Transverse colon (tissue), 4 donors: Measurements from ENCODE around the gene CCDC74A. TPM values are rescaled to one million over a fixed set of nuclear protein-coding genes. Genes with fewer than 3 reads are reported as not detected.
"Not testable (repeated sequence)": the region's sequence is repeated elsewhere in the genome, so short reads cannot be mapped to it uniquely, and the experiment has no call there.

Experiments used
- DNase-seq: peaks from one replicate; pipeline ENCODE4 v3.0.0-alpha.2; 2019
- H3K27ac ChIP-seq, 4 donors: fragments of 200-600 bp; sonication (generic); 2 replicates each; pipeline ENCODE4 v1.5.1; 2016 to 2018; ENCODE audit warnings: inconsistent platforms in 4 of 4
- H3K27me3 ChIP-seq: fragments of 200-600 bp; sonication (generic); 2 replicates; pipeline ENCODE4 v1.5.1; 2017; ENCODE audit warnings: inconsistent platforms
- H3K36me3 ChIP-seq, 4 donors: fragments of 200-600 bp; sonication (generic); 2 replicates each; pipeline ENCODE4 v1.5.1; 2017 to 2019; ENCODE audit warnings: inconsistent platforms in 4 of 4
- H3K4me1 ChIP-seq, 4 donors: fragments of 200-600 bp; sonication (generic); 2 replicates each; pipeline ENCODE4 v1.5.1; 2017 to 2020; ENCODE audit warnings: inconsistent platforms in 4 of 4
- H3K4me3 ChIP-seq, 4 donors: fragments of 200-600 bp; sonication (generic); 1 replicate in 1 of 4; 2 replicates in 3 of 4; pipeline versions ENCODE4 v1.5.1 to v1.6.1; 2017 to 2019; ENCODE audit warnings: inconsistent platforms in 4 of 4
- H3K9me3 ChIP-seq, 2 donors: fragments of 200-600 bp; sonication (generic); 2 replicates each; pipeline ENCODE4 v1.5.1; 2017 to 2019; ENCODE audit warnings: inconsistent platforms in 2 of 2
- WGBS, 2 donors: methylation state at CpG; one replicate each; pipeline ENCODE4 v1.1.5; 2018; ENCODE audit warnings: low coverage in 1 of 2; 5-methylcytosine and 5-hydroxymethylcytosine counted together
- in situ Hi-C, 4 donors: fragments of 200-750 bp; cut with MboI; loops; one replicate each; pipeline versions ENCODE4 v1.15.0 to v1.15.1; 2017; ENCODE audit warnings: low sequenced_read_pairs in 3 of 4, low pct_ligation_motif_present in 1 of 4, low pct_unique_long_range_greater_than_20kb in 1 of 4
- intact Hi-C: fragments of 100-400 bp; cut with DNase I; formaldehyde crosslinking; loops from one replicate; pipeline ENCODE4 v1.15.1; 2023; ENCODE audit warnings: low total_unique reads
- total RNA-seq, 4 donors: library from RNA; depleted of rRNA; stranded (reverse); fragments of >200 nt; gene quantifications; one replicate each; pipeline ENCODE4 v1.1.0, GENCODE V29; 2016

Gene CCDC74A
- 10 to 100 TPM in 1 of 4 donors, 1 to 10 TPM in 2, not detected in 1; 1.8 to 10.9 (median 4.4) TPM for total RNA-seq

GRCh38 chr2:131527131-131528001 lies at the start of gene CCDC74A:
Gene CCDC74A (plus strand): TSS chr2:131527888. CDS start chr2:131527971, 83 bp downstream.
- peak; percentile 85 for DNase-seq
- H3K9me3 ChIP-seq, H3K36me3 ChIP-seq, in situ Hi-C loops, H3K27me3 ChIP-seq: not testable (repeated sequence)
- peak within 1 kb of the TSS in 3 of 4 donors; percentile 27 to 53 (median 35) for H3K4me3 ChIP-seq
- peaks cover 3 to 16% (median 9%) of the 10 kb centered on the region in 4 donors for H3K4me1 ChIP-seq
- WGBS, 2 donors, result 36 to 83% methylated on average over 4 to 28 of the region's 47 CpGs
- peak within 1 kb of the TSS; percentile 25 to 61 (median 28) for H3K27ac ChIP-seq
- intact Hi-C loops, result loop anchor here (10.0 kb wide), 1 partner anchor 113 kb away; no protein-coding TSS in a partner anchor

- H3K4me1 ChIP-seq, intact Hi-C loops, H3K27me3 ChIP-seq, DNase-seq, in situ Hi-C loops, H3K9me3 ChIP-seq, H3K4me3 ChIP-seq, H3K36me3 ChIP-seq, H3K27ac ChIP-seq: not testable (repeated sequence)
- WGBS, 2 donors, result 95% methylated on average over 15 of the region's 18 CpGs; no CpG with 5 or more reads in 1 of the 2 donors
Measured at GRCh38 chr2:131478074-131478849, 49.4 kb upstream of the CCDC74A start.

- H3K4me3 ChIP-seq, intact Hi-C loops, H3K9me3 ChIP-seq, DNase-seq, H3K36me3 ChIP-seq, in situ Hi-C loops, H3K27ac ChIP-seq, H3K27me3 ChIP-seq, H3K4me1 ChIP-seq: not testable (repeated sequence)
- WGBS, 2 donors, result 87 to 100% methylated on average over 1 to 9 of the region's 9 CpGs
Measured at GRCh38 chr2:131478850-131479461, 48.7 kb upstream of the CCDC74A start.

GRCh38 chr2:131480351-131480750 lies 47.3 kb upstream of the CCDC74A start:
- H3K4me3 ChIP-seq, in situ Hi-C loops, DNase-seq, H3K4me1 ChIP-seq, H3K36me3 ChIP-seq, intact Hi-C loops, H3K9me3 ChIP-seq, H3K27ac ChIP-seq, H3K27me3 ChIP-seq: not testable (repeated sequence)
- WGBS, 2 donors, result 93% methylated on average over 18 of the region's 20 CpGs; no CpG with 5 or more reads in 1 of the 2 donors

- H3K36me3 ChIP-seq, DNase-seq, H3K27ac ChIP-seq, H3K4me1 ChIP-seq, in situ Hi-C loops, intact Hi-C loops, H3K4me3 ChIP-seq, H3K9me3 ChIP-seq, H3K27me3 ChIP-seq: not testable (repeated sequence)
- WGBS, 2 donors, result 95 to 97% methylated on average over 6 to 19 of the region's 19 CpGs
Measured at GRCh38 chr2:131482506-131483155, 45.1 kb upstream of the CCDC74A start.

GRCh38 chr2:131483981-131484820 lies 43.5 kb upstream of the CCDC74A start:
- DNase-seq, H3K27me3 ChIP-seq, H3K36me3 ChIP-seq, H3K9me3 ChIP-seq, H3K27ac ChIP-seq, H3K4me1 ChIP-seq, H3K4me3 ChIP-seq, in situ Hi-C loops, intact Hi-C loops: not testable (repeated sequence)
- WGBS, 2 donors, result 90 to 93% methylated on average over 2 to 20 of the region's 24 CpGs

GRCh38 chr2:131484906-131485460 lies 42.7 kb upstream of the CCDC74A start:
- WGBS, 2 donors, result 80 to 86% methylated on average over 1 to 11 of the region's 11 CpGs
- in situ Hi-C loops, result loop anchor here in 1 of 4 donors (5.0 kb wide), 1 partner anchor 1298 kb away; no protein-coding TSS in a partner anchor
- H3K27ac ChIP-seq, intact Hi-C loops, H3K4me1 ChIP-seq, H3K36me3 ChIP-seq, DNase-seq, H3K9me3 ChIP-seq, H3K4me3 ChIP-seq, H3K27me3 ChIP-seq: not testable (repeated sequence)

GRCh38 chr2:131486201-131486902 lies 41.3 kb upstream of the CCDC74A start:
- intact Hi-C loops, result not testable (repeated sequence)

More at GRCh38 chr2:131486201-131486902, 41.3 kb upstream of the CCDC74A start:
- not testable (repeated sequence) for DNase-seq, H3K9me3 ChIP-seq, H3K27me3 ChIP-seq, H3K27ac ChIP-seq, H3K4me3 ChIP-seq, H3K36me3 ChIP-seq
- WGBS, 2 donors, result 93 to 100% methylated on average over 1 to 14 of the region's 14 CpGs
- H3K4me1 ChIP-seq, result peaks cover 0 to 10% (median 8%) of the 10 kb centered on the region in 4 donors
- in situ Hi-C loops, result loop anchor here in 1 of 4 donors (5.0 kb wide), 1 partner anchor 1299 kb away; no protein-coding TSS in a partner anchor
